Measurements from ENCODE around the gene FAM170B.

Gene FAM170B

DNA sequence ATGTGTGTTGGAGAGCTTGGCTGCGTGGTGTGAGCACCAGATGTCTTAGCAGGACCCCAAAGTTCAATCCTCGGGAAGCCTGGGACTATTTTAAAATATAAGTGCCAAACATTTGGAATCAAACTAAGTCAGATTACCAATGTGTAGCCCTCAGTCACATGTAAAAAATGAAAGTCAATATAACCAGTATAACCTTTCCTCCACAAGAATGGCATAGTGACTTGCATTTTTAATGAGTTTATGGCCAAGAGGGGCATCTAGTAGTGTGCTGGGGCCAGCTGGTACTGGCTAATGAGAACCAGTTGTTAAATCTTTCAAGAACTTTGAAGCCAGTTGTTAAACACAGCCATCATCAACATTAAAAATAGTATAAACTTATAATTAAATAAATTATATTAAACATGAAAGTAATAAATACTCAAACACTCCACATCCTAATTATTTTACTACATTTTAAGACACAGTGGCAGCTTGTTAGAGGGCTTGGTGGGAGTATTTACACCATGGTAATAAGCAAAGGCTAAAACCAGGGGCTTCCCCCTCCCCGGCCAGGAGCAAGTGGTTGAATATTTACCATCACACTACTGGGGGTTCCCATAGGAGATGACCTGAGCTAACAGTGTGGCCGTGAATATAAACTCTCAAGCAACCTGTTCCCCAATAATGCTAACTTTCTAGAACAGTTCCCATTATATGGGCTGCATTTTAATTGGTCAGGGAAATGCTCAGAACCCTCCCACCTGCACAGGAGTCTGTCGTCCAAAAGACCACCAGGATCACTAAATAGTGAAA lies 7.9 kb upstream of the FAM170B start:
- H2AFZ ChIP-seq (ENCODE audit: low read length): no peak overlapping the region
- H3K79me2 ChIP-seq (ENCODE audit: insufficient read depth, low read length): no peaks in the 10 kb centered on the region
- H3K27ac ChIP-seq (ENCODE audit: low read depth, low read length, poor library complexity, severe bottlenecking): no peak overlapping the region
- no peaks in the 10 kb centered on the region for H3K4me1 ChIP-seq (ENCODE audit: insufficient read depth, low read length, severe bottlenecking)
- no peaks in the 10 kb centered on the region for H3K9me2 ChIP-seq (ENCODE audit: low read depth, low read length)
- no peak for TF ChIP-seq EZH2 (IDR thresholded peaks at IDR 0.05; ENCODE audit: borderline replicate concordance, low read length)
- TF ChIP-seq CTCF (IDR thresholded peaks at IDR 0.05; ENCODE audit: low read length): no peak
- no peak overlapping the region for H3K4me2 ChIP-seq (ENCODE audit: low read length)
- H3K9me3 ChIP-seq (ENCODE audit: low read length): peaks cover under 1% of the 10 kb centered on the region; the same call in 1 of the 2 replicates
- no peak overlapping the region for H3K9ac ChIP-seq (ENCODE audit: low read length)
- H3F3A ChIP-seq (ENCODE audit: insufficient read depth, low read length): no peaks in the 10 kb centered on the region
- H3K4me3 ChIP-seq (ENCODE audit: low read depth, low read length, poor library complexity, severe bottlenecking): no peak overlapping the region
- peaks cover 4% of the 10 kb centered on the region; the same call in 1 of the 2 replicates for H3K27me3 ChIP-seq (ENCODE audit: insufficient read depth, low read length)
- H3K36me3 ChIP-seq (ENCODE audit: insufficient read depth, low read length): no peaks in the 10 kb centered on the region
- H4K20me1 ChIP-seq (ENCODE audit: insufficient read depth, low read length): no peaks in the 10 kb centered on the region

GRCh38 chr10:49140304-49141177 lies 6.7 kb upstream of the FAM170B start:
- Histone ChIP-seq H3K79me2 (ENCODE audit: insufficient read depth, low read length) (no peaks in the 10 kb centered on the region), H3K27ac (ENCODE audit: low read depth, low read length, poor library complexity, severe bottlenecking) (no peak overlapping the region), H2AFZ (ENCODE audit: low read length) (no peak overlapping the region), H3K4me1 (ENCODE audit: insufficient read depth, low read length, severe bottlenecking) (peaks cover 8% of the 10 kb centered on the region), H3K4me3 (ENCODE audit: low read depth, low read length, poor library complexity, severe bottlenecking) (no peak overlapping the region), H3K27me3 (ENCODE audit: insufficient read depth, low read length) (peaks cover 4% of the 10 kb centered on the region; the same call in 1 of the 2 replicates), H3K9ac (ENCODE audit: low read length) (no peak overlapping the region), H3K9me2 (ENCODE audit: low read depth, low read length) (no peaks in the 10 kb centered on the region), H3K9me3 (ENCODE audit: low read length) (peaks cover 6% of the 10 kb centered on the region; the same call in 1 of the 2 replicates), H3F3A (ENCODE audit: insufficient read depth, low read length) (no peaks in the 10 kb centered on the region), H3K4me2 (ENCODE audit: low read length) (no peak overlapping the region), H3K36me3 (ENCODE audit: insufficient read depth, low read length) (no peaks in the 10 kb centered on the region), H4K20me1 (ENCODE audit: insufficient read depth, low read length) (no peaks in the 10 kb centered on the region)
- TF ChIP-seq EZH2 (IDR thresholded peaks at IDR 0.05; ENCODE audit: borderline replicate concordance, low read length): no peak
- TF ChIP-seq CTCF (IDR thresholded peaks at IDR 0.05; ENCODE audit: low read length): no peak

DNA sequence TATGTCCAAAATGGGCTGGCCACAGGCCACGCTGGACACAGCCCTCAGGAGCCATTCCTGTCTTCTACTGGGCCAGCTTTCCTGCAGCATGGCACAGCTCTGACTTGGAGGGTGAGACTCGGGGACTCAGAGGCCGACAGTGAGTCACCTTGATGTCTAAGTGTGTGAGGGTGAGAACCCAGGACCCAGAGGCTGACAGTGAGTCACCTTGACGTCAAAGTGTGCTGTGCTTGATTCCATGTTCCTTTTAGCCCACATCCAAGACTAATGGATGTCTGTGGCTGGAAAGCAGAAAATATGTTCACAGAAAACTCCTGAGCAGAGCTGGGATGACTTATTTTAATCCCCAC lies 6.0 kb upstream of the FAM170B start:
- H3K9me3 ChIP-seq (ENCODE audit: low read length): peaks cover 6% of the 10 kb centered on the region; the same call in 1 of the 2 replicates
- H3K36me3 ChIP-seq (ENCODE audit: insufficient read depth, low read length): no peaks in the 10 kb centered on the region
- H3K9me2 ChIP-seq (ENCODE audit: low read depth, low read length): no peaks in the 10 kb centered on the region
- no peak overlapping the region for H3K9ac ChIP-seq (ENCODE audit: low read length)
- H2AFZ ChIP-seq (ENCODE audit: low read length): no peak overlapping the region
- H3K4me2 ChIP-seq (ENCODE audit: low read length): no peak overlapping the region
- H4K20me1 ChIP-seq (ENCODE audit: insufficient read depth, low read length): no peaks in the 10 kb centered on the region
- no peaks in the 10 kb centered on the region for H3K79me2 ChIP-seq (ENCODE audit: insufficient read depth, low read length)
- peaks cover 15% of the 10 kb centered on the region for H3K4me1 ChIP-seq (ENCODE audit: insufficient read depth, low read length, severe bottlenecking)
- no peaks in the 10 kb centered on the region for H3F3A ChIP-seq (ENCODE audit: insufficient read depth, low read length)
- H3K4me3 ChIP-seq (ENCODE audit: low read depth, low read length, poor library complexity, severe bottlenecking): no peak overlapping the region
- no peak overlapping the region for H3K27ac ChIP-seq (ENCODE audit: low read depth, low read length, poor library complexity, severe bottlenecking)
- H3K27me3 ChIP-seq (ENCODE audit: insufficient read depth, low read length): peaks cover 4% of the 10 kb centered on the region; the same call in 1 of the 2 replicates
- TF ChIP-seq EZH2 (IDR thresholded peaks at IDR 0.05; ENCODE audit: borderline replicate concordance, low read length) (no peak), CTCF (IDR thresholded peaks at IDR 0.05; ENCODE audit: low read length) (no peak)

All from OCI-LY1 (cell line).